Stomach (tissue), 9 donors: Measurements from ENCODE around the gene IRS2. TPM values are rescaled to one million over a fixed set of nuclear protein-coding genes. Genes with fewer than 3 reads are reported as not detected.

ENCODE experiments used
- DNase-seq, 2 donors: peaks; one replicate each; pipeline versions ENCODE4 v3.0.0 to v3.0.0-alpha.2; 2013 to 2019
- H3K27ac ChIP-seq, 5 donors: fragments of 200-600 bp in 4 of 5; sonication (generic) in 4 of 5; one replicate each; pipeline ENCODE4 v1.5.1; 2013 to 2019; ENCODE audit warnings: mild to moderate bottlenecking in 1 of 5, moderate library complexity in 1 of 5
- H3K27me3 ChIP-seq, 3 donors: fragments of 200-600 bp; sonication (generic); one replicate each; pipeline ENCODE4 v1.5.1; 2017 to 2019; ENCODE audit warnings: mixed run types in 1 of 3
- H3K36me3 ChIP-seq, 4 donors: fragments of 200-600 bp; sonication (generic); 1 replicate in 3 of 4; 2 replicates in 1 of 4; pipeline ENCODE4 v1.5.1; 2016 to 2019
- H3K4me1 ChIP-seq, 4 donors: fragments of 200-600 bp; sonication (generic); one replicate each; pipeline ENCODE4 v1.5.1; 2016 to 2019
- H3K4me3 ChIP-seq, 4 donors: fragments of 200-600 bp; sonication (generic) in 3 of 4; one replicate each; pipeline ENCODE4 v1.5.1; 2016 to 2019; ENCODE audit warnings: mild to moderate bottlenecking in 1 of 4
- H3K9me3 ChIP-seq, 4 donors: fragments of 200-600 bp; sonication (generic); one replicate each; pipeline ENCODE4 v1.5.1; 2016 to 2019
- CTCF ChIP-seq, 7 experiments: fragments of 450-650 bp in 4 of 7; fragments of 200-600 bp in 3 of 7; sonication (generic) in 3 of 7; IDR thresholded peaks; one replicate each; pipeline ENCODE4 v1.5.1; 2016 to 2019; ENCODE audit warnings: antibody characterized with exemption in 7 of 7, control low read depth in 2 of 7, mild to moderate bottlenecking in 1 of 7
- EP300 ChIP-seq: sonication (generic); formaldehyde crosslinking; IDR thresholded peaks from one replicate; pipeline ENCODE4 v1.6.1; 2017; ENCODE audit warnings: antibody characterized with exemption
- POLR2A ChIP-seq, 4 donors: fragments of 450-650 bp; IDR thresholded peaks; one replicate each; pipeline ENCODE4 v1.6.1; 2016; ENCODE audit warnings: antibody characterized with exemption in 4 of 4, control low read depth in 2 of 4, mild to moderate bottlenecking in 1 of 4, moderate library complexity in 1 of 4
- POLR2AphosphoS5 ChIP-seq, 3 donors: sonication (generic); formaldehyde crosslinking; IDR thresholded peaks; one replicate each; pipeline ENCODE4 v1.6.1; 2016; ENCODE audit warnings: antibody characterized with exemption in 3 of 3
- WGBS, 5 donors: extraction: QIAGEN DNeasy Blood & Tissue Kit in 3 of 5; methylation state at CpG; one replicate each; pipeline versions ENCODE4 v1.1.5 to v1.1.7; 2013 to 2018; 5-methylcytosine and 5-hydroxymethylcytosine counted together
- intact Hi-C: fragments of 100-400 bp; cut with DNase I; formaldehyde crosslinking; loops from one replicate; pipeline ENCODE4 v1.15.1; 2023; ENCODE audit warnings: low total_unique reads
- polyA plus RNA-seq, 3 donors: library from polyadenylated mRNA; stranded (reverse); fragments of 200-250 nt; gene quantifications; one replicate each; pipeline ENCODE4 v1.2.3, GENCODE V29; 2013
- total RNA-seq, 5 donors: library from RNA; depleted of rRNA; stranded (reverse); fragments of >200 nt; gene quantifications; one replicate each; pipeline versions ENCODE4 v1.1.0 to v1.2.3, GENCODE V29; 2014 to 2016
- donor health status: healthy with polysubstance abuse.
- donor health status: Bipolar disorder and iron deficiency.
- donor health status: healthy.

Gene IRS2
- total and polyA plus RNA-seq, 8 donors: 2.7 to 24.1 (median 11.4) TPM

- Histone ChIP-seq H3K36me3 (no peaks in the 10 kb centered on the region), H3K4me3 (no peak overlapping the region), H3K27me3 (peaks cover 0 to 5% (median 0%) of the 10 kb centered on the region in 3 donors), H3K9me3 (no peaks in the 10 kb centered on the region), H3K4me1 (no peaks in the 10 kb centered on the region), H3K27ac (no peak overlapping the region)
- intact Hi-C loops: no loop called here
- DNase-seq: no peak
- TF ChIP-seq EP300 (no peak), POLR2AphosphoS5 (IDR thresholded peaks at IDR 0.05) (no peak), POLR2A (IDR thresholded peaks at IDR 0.05) (no peak), CTCF (IDR thresholded peaks at IDR 0.05) (no peak)
- WGBS, 5 donors: 24 to 46% (median 32%) methylated on average over 2 of the region's 2 CpGs
These were observed 8.6 kb upstream of the IRS2 start for GRCh38 chr13:109795011-109795410.

- no peak for TF ChIP-seq POLR2A (IDR thresholded peaks at IDR 0.05)
- TF ChIP-seq POLR2AphosphoS5 (IDR thresholded peaks at IDR 0.05): no peak
- TF ChIP-seq CTCF (IDR thresholded peaks at IDR 0.05): no peak
- TF ChIP-seq EP300: no peak
- intact Hi-C loops: no loop called here
- peaks cover 0 to 5% (median 0%) of the 10 kb centered on the region in 3 donors for H3K27me3 ChIP-seq
- no peak overlapping the region for H3K27ac ChIP-seq
- H3K4me3 ChIP-seq: no peak overlapping the region
- H3K36me3 ChIP-seq: no peaks in the 10 kb centered on the region
- DNase-seq: no peak
- WGBS, 5 donors: 70 to 89% (median 80%) methylated on average over 9 to 12 of the region's 12 CpGs
- H3K9me3 ChIP-seq: no peaks in the 10 kb centered on the region
- H3K4me1 ChIP-seq: peaks cover 0 to 5% (median 1%) of the 10 kb centered on the region in 4 donors
These were observed 7.7 kb upstream of the IRS2 start for GRCh38 chr13:109794095-109794494.

- Histone ChIP-seq H3K4me1 (peaks cover 2 to 20% (median 9%) of the 10 kb centered on the region in 4 donors), H3K27me3 (peaks cover 0 to 6% (median 6%) of the 10 kb centered on the region in 3 donors), H3K9me3 (no peaks in the 10 kb centered on the region), H3K27ac (no peak overlapping the region), H3K36me3 (no peaks in the 10 kb centered on the region), H3K4me3 (no peak overlapping the region)
- 67 to 78% (median 73%) methylated on average over 6 of the region's 6 CpGs for WGBS, 5 donors
- intact Hi-C loops: no loop called here
- no peak for DNase-seq
- TF ChIP-seq POLR2A (IDR thresholded peaks at IDR 0.05) (no peak), EP300 (no peak)
These were observed 6.2 kb upstream of the IRS2 start for GRCh38 chr13:109792416-109793059.

- intact Hi-C loops: no loop called here
- Histone ChIP-seq H3K27me3 (peaks cover 0 to 12% (median 10%) of the 10 kb centered on the region in 3 donors), H3K4me3 (no peak overlapping the region), H3K27ac (peak overlapping the region in 2 of 5 donors; percentile 38 to 70), H3K9me3 (no peaks in the 10 kb centered on the region), H3K4me1 (peaks cover 7 to 28% (median 13%) of the 10 kb centered on the region in 4 donors), H3K36me3 (no peaks in the 10 kb centered on the region)
- no peak for TF ChIP-seq POLR2A (IDR thresholded peaks at IDR 0.05)
- TF ChIP-seq CTCF (IDR thresholded peaks at IDR 0.05): peak in 4 of 7 experiments; percentile 9 to 36 (median 18)
- TF ChIP-seq POLR2AphosphoS5 (IDR thresholded peaks at IDR 0.05): no peak
- DNase-seq: peak in 1 of 2 donors; percentile 74
- WGBS, 5 donors: 40 to 53% (median 50%) methylated on average over 7 of the region's 7 CpGs
These were observed 4.7 kb upstream of the IRS2 start for GRCh38 chr13:109790942-109791605.
